ENCODE data around the gene HEYL. TPM values are rescaled to one million over a fixed set of nuclear protein-coding genes. Genes with fewer than 3 reads are reported as not detected.
"Not testable (repeated sequence)": the region's sequence is repeated elsewhere in the genome, so short reads cannot be mapped to it uniquely, and the experiment has no call there.

HEYL gene
- polyA plus RNA-seq, 4 donors = 1.1 to 4.7 (median 3.4) TPM; not detected in 1

- peak; percentile 46 to 54 for DNase-seq
- WGBS, 3 donors = 26 to 40% (median 39%) methylated on average over 36 to 42 of the region's 42 CpGs
- Histone ChIP-seq H3K36me3 (ENCODE audit: control insufficient read depth in 3 of 3, insufficient read depth in 2 of 3, low read depth in 1 of 3, low read length in 3 of 3) (no peaks in the 10 kb centered on the region), H3K4me1 (ENCODE audit: control insufficient read depth in 3 of 3, insufficient read depth in 2 of 3, low read depth in 1 of 3, low read length in 2 of 3) (no peaks in the 10 kb centered on the region), H3K9me3 (ENCODE audit: control insufficient read depth in 2 of 2, insufficient read depth in 1 of 2, low read depth in 1 of 2, low read length in 1 of 2) (no peaks in the 10 kb centered on the region), H3K4me3 (ENCODE audit: low read depth in 1 of 3, low read length in 3 of 3) (no peak overlapping the region), H3K27me3 (ENCODE audit: control insufficient read depth in 3 of 3, insufficient read depth in 3 of 3, low read length in 3 of 3) (peaks cover 0 to 8% (median 0%) of the 10 kb centered on the region in 3 donors), H3K27ac (ENCODE audit: low read depth in 1 of 3, low read length in 2 of 3) (no peak overlapping the region)
- FAIRE-seq = no peak
These were observed 29.7 kb downstream of the HEYL start for GRCh38 chr1:39609618-39610331.

GRCh38 chr1:39608921-39609320 lies 30.5 kb downstream of the HEYL start:
- peaks cover 0 to 9% (median 0%) of the 10 kb centered on the region in 3 donors for H3K27me3 ChIP-seq (ENCODE audit: control insufficient read depth in 3 of 3, insufficient read depth in 3 of 3, low read length in 3 of 3)
- H3K9me3 ChIP-seq (ENCODE audit: control insufficient read depth in 2 of 2, insufficient read depth in 1 of 2, low read depth in 1 of 2, low read length in 1 of 2) = no peaks in the 10 kb centered on the region
- no peaks in the 10 kb centered on the region for H3K4me1 ChIP-seq (ENCODE audit: control insufficient read depth in 3 of 3, insufficient read depth in 2 of 3, low read depth in 1 of 3, low read length in 2 of 3)
- DNase-seq (no peak), FAIRE-seq (no peak)
- no peak overlapping the region for H3K27ac ChIP-seq (ENCODE audit: low read depth in 1 of 3, low read length in 2 of 3)
- H3K36me3 ChIP-seq (ENCODE audit: control insufficient read depth in 3 of 3, insufficient read depth in 2 of 3, low read depth in 1 of 3, low read length in 3 of 3) = no peaks in the 10 kb centered on the region
- 77 to 85% (median 80%) methylated on average over 8 of the region's 8 CpGs for WGBS, 3 donors
- H3K4me3 ChIP-seq (ENCODE audit: low read depth in 1 of 3, low read length in 3 of 3) = no peak overlapping the region

GRCh38 chr1:39603677-39604076 lies 35.8 kb downstream of the HEYL start:
- 71 to 84% (median 79%) methylated on average over 3 of the region's 3 CpGs for WGBS, 3 donors
- not testable (repeated sequence) for H3K4me1 ChIP-seq (ENCODE audit: control insufficient read depth in 3 of 3, insufficient read depth in 2 of 3, low read depth in 1 of 3, low read length in 2 of 3); FAIRE-seq; H3K27ac ChIP-seq (ENCODE audit: low read depth in 1 of 3, low read length in 2 of 3); H3K9me3 ChIP-seq (ENCODE audit: control insufficient read depth in 2 of 2, insufficient read depth in 1 of 2, low read depth in 1 of 2, low read length in 1 of 2); DNase-seq; H3K36me3 ChIP-seq (ENCODE audit: control insufficient read depth in 3 of 3, insufficient read depth in 2 of 3, low read depth in 1 of 3, low read length in 3 of 3); H3K27me3 ChIP-seq (ENCODE audit: control insufficient read depth in 3 of 3, insufficient read depth in 3 of 3, low read length in 3 of 3); H3K4me3 ChIP-seq (ENCODE audit: low read depth in 1 of 3, low read length in 3 of 3)

GRCh38 chr1:39601667-39602255 lies 37.7 kb downstream of the HEYL start:
- not testable (repeated sequence) for H3K4me1 ChIP-seq (ENCODE audit: control insufficient read depth in 3 of 3, insufficient read depth in 2 of 3, low read depth in 1 of 3, low read length in 2 of 3); H3K4me3 ChIP-seq (ENCODE audit: low read depth in 1 of 3, low read length in 3 of 3); FAIRE-seq; H3K27me3 ChIP-seq (ENCODE audit: control insufficient read depth in 3 of 3, insufficient read depth in 3 of 3, low read length in 3 of 3); DNase-seq; H3K27ac ChIP-seq (ENCODE audit: low read depth in 1 of 3, low read length in 2 of 3); H3K9me3 ChIP-seq (ENCODE audit: control insufficient read depth in 2 of 2, insufficient read depth in 1 of 2, low read depth in 1 of 2, low read length in 1 of 2); H3K36me3 ChIP-seq (ENCODE audit: control insufficient read depth in 3 of 3, insufficient read depth in 2 of 3, low read depth in 1 of 3, low read length in 3 of 3)
- WGBS, 3 donors = 89% methylated on average over 8 of the region's 8 CpGs

DNA sequence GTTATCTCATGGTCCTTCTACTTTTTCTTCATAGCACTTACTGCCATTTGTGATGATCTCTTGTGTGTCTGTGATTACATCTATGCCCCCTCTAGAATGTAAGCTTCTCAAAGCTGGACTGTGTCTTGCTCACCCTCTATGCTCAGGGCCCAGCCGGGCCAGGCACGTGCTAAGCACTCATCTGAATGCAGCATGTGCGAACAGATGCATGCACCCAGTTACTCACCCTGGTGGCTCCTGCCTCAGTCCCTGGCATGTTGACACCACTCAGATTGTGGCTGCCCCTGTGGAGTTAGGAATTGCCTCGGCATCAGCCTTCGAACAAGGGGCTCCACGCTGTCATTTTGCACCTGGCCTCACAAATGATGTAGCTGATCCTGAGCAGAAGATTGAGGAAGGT lies 43.3 kb downstream of the HEYL start:
- DNase-seq (no peak), FAIRE-seq (no peak)
- Histone ChIP-seq H3K4me1 (ENCODE audit: control insufficient read depth in 3 of 3, insufficient read depth in 2 of 3, low read depth in 1 of 3, low read length in 2 of 3) (no peaks in the 10 kb centered on the region), H3K27ac (ENCODE audit: low read depth in 1 of 3, low read length in 2 of 3) (no peak overlapping the region), H3K36me3 (ENCODE audit: control insufficient read depth in 3 of 3, insufficient read depth in 2 of 3, low read depth in 1 of 3, low read length in 3 of 3) (no peaks in the 10 kb centered on the region), H3K27me3 (ENCODE audit: control insufficient read depth in 3 of 3, insufficient read depth in 3 of 3, low read length in 3 of 3) (peaks cover 0 to 14% (median 0%) of the 10 kb centered on the region in 3 donors), H3K9me3 (ENCODE audit: control insufficient read depth in 2 of 2, insufficient read depth in 1 of 2, low read depth in 1 of 2, low read length in 1 of 2) (no peaks in the 10 kb centered on the region), H3K4me3 (ENCODE audit: low read depth in 1 of 3, low read length in 3 of 3) (no peak overlapping the region)
- WGBS, 3 donors = 86 to 91% (median 87%) methylated on average over 6 of the region's 6 CpGs

- WGBS, 3 donors = 92 to 98% (median 98%) methylated on average over 4 of the region's 4 CpGs
- Histone ChIP-seq H3K27me3 (ENCODE audit: control insufficient read depth in 3 of 3, insufficient read depth in 3 of 3, low read length in 3 of 3) (peaks cover 0 to 14% (median 0%) of the 10 kb centered on the region in 3 donors), H3K4me3 (ENCODE audit: low read depth in 1 of 3, low read length in 3 of 3) (no peak overlapping the region), H3K36me3 (ENCODE audit: control insufficient read depth in 3 of 3, insufficient read depth in 2 of 3, low read depth in 1 of 3, low read length in 3 of 3) (no peaks in the 10 kb centered on the region), H3K4me1 (ENCODE audit: control insufficient read depth in 3 of 3, insufficient read depth in 2 of 3, low read depth in 1 of 3, low read length in 2 of 3) (no peaks in the 10 kb centered on the region), H3K9me3 (ENCODE audit: control insufficient read depth in 2 of 2, insufficient read depth in 1 of 2, low read depth in 1 of 2, low read length in 1 of 2) (no peaks in the 10 kb centered on the region), H3K27ac (ENCODE audit: low read depth in 1 of 3, low read length in 2 of 3) (no peak overlapping the region)
- DNase-seq (no peak), FAIRE-seq (no peak)
These were observed 46.1 kb downstream of the HEYL start for GRCh38 chr1:39593386-39593785.

- no peaks in the 10 kb centered on the region for H3K36me3 ChIP-seq (ENCODE audit: control insufficient read depth in 3 of 3, insufficient read depth in 2 of 3, low read depth in 1 of 3, low read length in 3 of 3)
- FAIRE-seq (no peak), DNase-seq (no peak)
- H3K4me3 ChIP-seq (ENCODE audit: low read depth in 1 of 3, low read length in 3 of 3) = no peak overlapping the region
- H3K27ac ChIP-seq (ENCODE audit: low read depth in 1 of 3, low read length in 2 of 3) = no peak overlapping the region
- 79 to 93% (median 86%) methylated on average over 4 of the region's 4 CpGs for WGBS, 3 donors
- peaks cover 0 to 14% (median 0%) of the 10 kb centered on the region in 3 donors for H3K27me3 ChIP-seq (ENCODE audit: control insufficient read depth in 3 of 3, insufficient read depth in 3 of 3, low read length in 3 of 3)
- H3K9me3 ChIP-seq (ENCODE audit: control insufficient read depth in 2 of 2, insufficient read depth in 1 of 2, low read depth in 1 of 2, low read length in 1 of 2) = no peaks in the 10 kb centered on the region
- no peaks in the 10 kb centered on the region for H3K4me1 ChIP-seq (ENCODE audit: control insufficient read depth in 3 of 3, insufficient read depth in 2 of 3, low read depth in 1 of 3, low read length in 2 of 3)
These were observed 47.4 kb downstream of the HEYL start for GRCh38 chr1:39592069-39592468.

DNA sequence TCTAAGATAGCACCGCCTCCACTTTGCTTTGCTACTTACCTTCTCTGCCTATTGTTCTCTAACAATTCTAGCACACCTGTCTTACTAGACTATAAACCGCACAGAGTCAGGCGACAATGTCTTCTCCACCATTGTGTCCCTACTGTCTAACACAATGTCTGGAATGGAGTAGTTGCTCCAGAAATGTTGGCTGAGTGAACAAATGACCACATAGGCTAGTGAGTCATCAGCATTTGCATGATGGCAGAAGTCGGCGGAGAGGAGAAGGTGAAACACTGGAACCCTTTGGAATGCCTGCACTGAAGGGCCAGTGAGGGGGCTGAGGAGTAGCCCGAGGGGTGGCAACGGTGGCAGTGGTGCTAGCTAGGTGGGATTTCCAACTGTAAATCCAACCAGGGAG lies 48.9 kb downstream of the HEYL start:
- DNase-seq (no peak), FAIRE-seq (no peak)
- Histone ChIP-seq H3K36me3 (ENCODE audit: control insufficient read depth in 3 of 3, insufficient read depth in 2 of 3, low read depth in 1 of 3, low read length in 3 of 3) (no peaks in the 10 kb centered on the region), H3K27ac (ENCODE audit: low read depth in 1 of 3, low read length in 2 of 3) (no peak overlapping the region), H3K4me3 (ENCODE audit: low read depth in 1 of 3, low read length in 3 of 3) (no peak overlapping the region), H3K27me3 (ENCODE audit: control insufficient read depth in 3 of 3, insufficient read depth in 3 of 3, low read length in 3 of 3) (peaks cover 0 to 6% (median 0%) of the 10 kb centered on the region in 3 donors), H3K4me1 (ENCODE audit: control insufficient read depth in 3 of 3, insufficient read depth in 2 of 3, low read depth in 1 of 3, low read length in 2 of 3) (no peaks in the 10 kb centered on the region), H3K9me3 (ENCODE audit: control insufficient read depth in 2 of 2, insufficient read depth in 1 of 2, low read depth in 1 of 2, low read length in 1 of 2) (no peaks in the 10 kb centered on the region)
- WGBS, 3 donors = 86 to 91% (median 87%) methylated on average over 7 of the region's 7 CpGs
